ENCODE data around the gene FAM135A. TPM values are rescaled to one million over a fixed set of nuclear protein-coding genes. Genes with fewer than 3 reads are reported as not detected.
A peak's percentile ranks its signal among the peaks of the same experiment; 100 is the strongest.

The FAM135A gene
- total RNA-seq, 1 experiment from 2014 or later: 31.0 TPM

- H2BK120ac ChIP-seq (ENCODE audit: low read depth, low read length, poor library complexity, severe bottlenecking): no peak overlapping the region
- H3K18ac ChIP-seq (ENCODE audit: insufficient read length, low read depth, low read length): no peak overlapping the region
- H3K9me3 ChIP-seq (ENCODE audit: control insufficient read depth, low read depth, low read length): no peaks in the 10 kb centered on the region
- H3K4me3 Mint-ChIP-seq: no peak overlapping the region
- H4K91ac ChIP-seq (ENCODE audit: insufficient read length, low read depth, low read length): no peak overlapping the region
- no peak overlapping the region for H3K4me2 ChIP-seq (ENCODE audit: insufficient read depth, insufficient read length, low read length)
- H4K5ac ChIP-seq (ENCODE audit: insufficient read length, low read depth, low read length): no peak overlapping the region
- no peak overlapping the region for H4K8ac ChIP-seq (replicated peaks; ENCODE audit: insufficient read length, low read depth, low read length)
- no peak overlapping the region for H2BK12ac ChIP-seq (ENCODE audit: insufficient read length, low read depth, low read length)
- no peak overlapping the region for H2AFZ ChIP-seq (ENCODE audit: low read length)
- no peak overlapping the region for H2BK15ac ChIP-seq (ENCODE audit: low read depth, low read length)
- H3K4ac ChIP-seq (ENCODE audit: low read depth, low read length): no peak overlapping the region
- TF ChIP-seq CTCF (conservative IDR thresholded peaks at IDR 0.05): no peak
- no peaks in the 10 kb centered on the region for H4K20me1 ChIP-seq (ENCODE audit: control insufficient read depth, insufficient read depth, insufficient read length)
- H3K27me3 Mint-ChIP-seq (ENCODE audit: low read depth): no peaks in the 10 kb centered on the region
- peak overlapping the region in 1 of 3 experiments; percentile 45; a peak in 2 of 7 replicates for H3K27ac Mint-ChIP-seq
- H2BK5ac ChIP-seq (ENCODE audit: insufficient read length, low read length): no peak overlapping the region
- H2AK5ac ChIP-seq (ENCODE audit: insufficient read length, low read length): no peak overlapping the region
- no peak overlapping the region for H3K27ac ChIP-seq (ENCODE audit: insufficient read length, low read depth, low read length)
- H3K4me1 ChIP-seq (ENCODE audit: insufficient read depth, low read length): no peaks in the 10 kb centered on the region
- no peaks in the 10 kb centered on the region for H3K23me2 ChIP-seq (ENCODE audit: insufficient read length, low read depth, low read length, poor library complexity, severe bottlenecking)
- no peak overlapping the region for H3T11ph ChIP-seq (ENCODE audit: low read length)
- no peak overlapping the region for H2BK20ac ChIP-seq (ENCODE audit: low read depth, low read length, poor library complexity, severe bottlenecking)
- DNase-seq: no peak
- H3K9me3 Mint-ChIP-seq: no peaks in the 10 kb centered on the region
- H3K9ac ChIP-seq (ENCODE audit: extremely low read depth, insufficient read length, low read length): no peak overlapping the region
- peaks cover 3 to 11% of the 10 kb centered on the region in 2 experiments; a peak in 3 of 4 replicates for H3K4me1 Mint-ChIP-seq
- no peak overlapping the region for H3K14ac ChIP-seq (ENCODE audit: insufficient read depth, low read length)
- no peak overlapping the region for H3K23ac ChIP-seq (ENCODE audit: insufficient read length, low read depth, low read length)
- no CpG with 5 or more reads among the region's 5 CpGs for WGBS (ENCODE audit: extremely low coverage, insufficient read length, low lambda C conversion rate)
- H3K79me2 ChIP-seq (ENCODE audit: insufficient read depth, low read length): peaks cover 10% of the 10 kb centered on the region; the same call in 1 of the 2 replicates
- no peak overlapping the region for H3K56ac ChIP-seq (ENCODE audit: insufficient read length, low read depth, low read length)
- peaks cover 6% of the 10 kb centered on the region for H3K79me1 ChIP-seq (ENCODE audit: insufficient read depth, low read depth, low read length, poor library complexity, severe bottlenecking)
- H3K36me3 Mint-ChIP-seq (ENCODE audit: insufficient read depth in 1 of 3, low read depth in 3 of 3): peaks cover 25 to 38% (median 27%) of the 10 kb centered on the region in 3 experiments
- H3K27me3 ChIP-seq (ENCODE audit: insufficient read depth, low read length): no peaks in the 10 kb centered on the region
Observed at GRCh38 chr6:70423189-70424134, 10.2 kb downstream of the FAM135A start.
